ENCODE data around the gene C2CD2. TPM values are rescaled to one million over a fixed set of nuclear protein-coding genes. Genes with fewer than 3 reads are reported as not detected.

C2CD2 gene
- total RNA-seq, 2 experiments from 2014 or later, result 8.2 to 8.8 TPM

GRCh38 chr21:41991659-41992058, 37.8 kb upstream of the C2CD2 start:
- ChIA-PET CTCF (no interaction called here), POLR2A (no interaction called here)
- ATAC-seq (ENCODE audit: poor library complexity) (no peak), DNase-seq (no peak)
- Mint-ChIP-seq H3K4me1 (ENCODE audit: low read depth) (no peaks in the 10 kb centered on the region), H3K9me3 (no peaks in the 10 kb centered on the region), H3K27ac (no peak overlapping the region), H3K36me3 (ENCODE audit: low read depth) (peaks cover 71% of the 10 kb centered on the region), H3K27me3 (no peaks in the 10 kb centered on the region), H3K4me3 (no peak overlapping the region)
- peaks cover 37% of the 10 kb centered on the region for H3K36me3 ChIP-seq (ENCODE audit: insufficient read depth, low read length)
- intact Hi-C loops (cut with DNase I, micrococcal nuclease), result no loop called here
- H3K27ac ChIP-seq (ENCODE audit: low read depth in 1 of 2, low read length in 2 of 2), result no peak overlapping the region
- H3K27me3 ChIP-seq (ENCODE audit: control insufficient read depth in 1 of 2, insufficient read depth in 2 of 2, low read length in 2 of 2), result no peaks in the 10 kb centered on the region
- H3K4me3 ChIP-seq (ENCODE audit: low read length), result no peak overlapping the region
- TF ChIP-seq CTCF (IDR thresholded peaks at IDR 0.05), result no peak
- no peaks in the 10 kb centered on the region for H3K4me1 ChIP-seq (ENCODE audit: insufficient read depth, low read length)
- H3K9me3 ChIP-seq (ENCODE audit: control insufficient read depth in 1 of 2, insufficient read depth in 1 of 2, low read length in 2 of 2), result peaks cover 0 to 9% of the 10 kb centered on the region in 2 experiments

GRCh38 chr21:41989698-41990097, 35.9 kb upstream of the C2CD2 start:
- Histone ChIP-seq H3K36me3 (ENCODE audit: insufficient read depth, low read length) (peaks cover 32% of the 10 kb centered on the region), H3K27me3 (ENCODE audit: control insufficient read depth in 1 of 2, insufficient read depth in 2 of 2, low read length in 2 of 2) (no peaks in the 10 kb centered on the region), H3K9me3 (ENCODE audit: control insufficient read depth in 1 of 2, insufficient read depth in 1 of 2, low read length in 2 of 2) (no peaks in the 10 kb centered on the region), H3K4me1 (ENCODE audit: insufficient read depth, low read length) (no peaks in the 10 kb centered on the region), H3K27ac (ENCODE audit: low read depth in 1 of 2, low read length in 2 of 2) (no peak overlapping the region), H3K4me3 (ENCODE audit: low read length) (no peak overlapping the region)
- Mint-ChIP-seq H3K27me3 (no peaks in the 10 kb centered on the region), H3K4me1 (ENCODE audit: low read depth) (no peaks in the 10 kb centered on the region), H3K9me3 (no peaks in the 10 kb centered on the region), H3K36me3 (ENCODE audit: low read depth) (peaks cover 51% of the 10 kb centered on the region), H3K4me3 (no peak overlapping the region), H3K27ac (no peak overlapping the region)
- no peak for ATAC-seq (ENCODE audit: poor library complexity)
- ChIA-PET CTCF (no interaction called here), POLR2A (no interaction called here)
- no peak for TF ChIP-seq CTCF (IDR thresholded peaks at IDR 0.05)
- intact Hi-C loops (cut with DNase I, micrococcal nuclease), result no loop called here
- no peak for DNase-seq

- no peaks in the 10 kb centered on the region for H3K4me1 ChIP-seq (ENCODE audit: insufficient read depth, low read length)
- ATAC-seq (ENCODE audit: poor library complexity), result no peak
- no peaks in the 10 kb centered on the region for H3K27me3 ChIP-seq (ENCODE audit: control insufficient read depth in 1 of 2, insufficient read depth in 2 of 2, low read length in 2 of 2)
- peaks cover 14% of the 10 kb centered on the region for H3K36me3 ChIP-seq (ENCODE audit: insufficient read depth, low read length)
- H3K4me3 ChIP-seq (ENCODE audit: low read length), result no peak overlapping the region
- H3K27ac Mint-ChIP-seq, result no peak overlapping the region
- no peaks in the 10 kb centered on the region for H3K27me3 Mint-ChIP-seq
- intact Hi-C loops (cut with DNase I, micrococcal nuclease), result no loop called here
- no peak for DNase-seq
- no peaks in the 10 kb centered on the region for H3K9me3 ChIP-seq (ENCODE audit: control insufficient read depth in 1 of 2, insufficient read depth in 1 of 2, low read length in 2 of 2)
- H3K9me3 Mint-ChIP-seq, result peaks cover 7% of the 10 kb centered on the region
- POLR2A ChIA-PET, result interaction anchor here (0.9 kb wide), 1 partner anchor 14 kb away, joined by 3 read pairs; no protein-coding TSS in a partner anchor
- no peak overlapping the region for H3K27ac ChIP-seq (ENCODE audit: low read depth in 1 of 2, low read length in 2 of 2)
- H3K4me1 Mint-ChIP-seq (ENCODE audit: low read depth), result no peaks in the 10 kb centered on the region
- H3K36me3 Mint-ChIP-seq (ENCODE audit: low read depth), result peaks cover 27% of the 10 kb centered on the region
- CTCF ChIA-PET, result no interaction called here
- no peak for TF ChIP-seq CTCF (IDR thresholded peaks at IDR 0.05)
- no peak overlapping the region for H3K4me3 Mint-ChIP-seq
These were observed 33.5 kb upstream of the C2CD2 start for GRCh38 chr21:41987310-41987709.
